Liver (tissue), 9 donors: Measurements from ENCODE around the gene SORBS2. TPM values are rescaled to one million over a fixed set of nuclear protein-coding genes. Genes with fewer than 3 reads are reported as not detected.
A peak's percentile ranks its signal among the peaks of the same experiment; 100 is the strongest.

Source experiments
- DNase-seq: peaks from one replicate; pipeline ENCODE4 v3.0.0-alpha.2; 2017; ENCODE audit warnings: low spot score
- H3K27ac ChIP-seq, 2 donors: one replicate each; pipeline ENCODE4 v1.7.0; 2013; ENCODE audit warnings: inconsistent platforms in 2 of 2, low read length in 2 of 2, control low read depth in 1 of 2, low read depth in 1 of 2, mild to moderate bottlenecking in 1 of 2
- H3K27me3 ChIP-seq, 4 donors: one replicate each; pipeline versions ENCODE4 v1.6.1 to v1.7.0; 2013; ENCODE audit warnings: low read length in 3 of 4, inconsistent platforms in 1 of 4, mild to moderate bottlenecking in 1 of 4, moderate library complexity in 1 of 4; ENCODE audit not compliant: control insufficient read depth in 4 of 4, insufficient read depth in 4 of 4
- H3K36me3 ChIP-seq, 4 donors: one replicate each; pipeline versions ENCODE4 v1.6.1 to v1.7.0; 2013; ENCODE audit warnings: low read length in 3 of 4, mild to moderate bottlenecking in 3 of 4, low read depth in 1 of 4, moderate library complexity in 1 of 4; ENCODE audit not compliant: control insufficient read depth in 4 of 4, insufficient read depth in 3 of 4
- H3K4me1 ChIP-seq, 4 donors: one replicate each; pipeline versions ENCODE4 v1.6.1 to v1.7.0; 2013; ENCODE audit warnings: low read length in 3 of 4, mild to moderate bottlenecking in 3 of 4, moderate library complexity in 1 of 4; ENCODE audit not compliant: control insufficient read depth in 4 of 4, insufficient read depth in 4 of 4
- H3K4me3 ChIP-seq, 3 donors: one replicate each; pipeline versions ENCODE4 v1.6.1 to v1.7.0; 2013; ENCODE audit warnings: low read length in 3 of 3, control low read depth in 1 of 3, low read depth in 1 of 3, mild to moderate bottlenecking in 1 of 3
- H3K9ac ChIP-seq, 2 donors: one replicate each; pipeline ENCODE4 v1.7.0; 2013; ENCODE audit warnings: low read length in 2 of 2, mild to moderate bottlenecking in 2 of 2, moderate library complexity in 2 of 2, control low read depth in 1 of 2, low read depth in 1 of 2
- H3K9me3 ChIP-seq, 4 donors: one replicate each; pipeline versions ENCODE4 v1.6.1 to v1.7.0; 2013; ENCODE audit warnings: low read length in 3 of 4; ENCODE audit not compliant: control insufficient read depth in 4 of 4
- CTCF ChIP-seq: fragments of 150-350 bp; IDR thresholded peaks from 2 replicates; pipeline ENCODE4 v1.5.1; 2017; ENCODE audit warnings: improper control_type of control experiment, low read depth, low read length; ENCODE audit not compliant: missing input control
- FOXA2 ChIP-seq: IDR thresholded peaks from 2 replicates; pipeline ENCODE4 v1.6.1; 2016; ENCODE audit warnings: antibody characterized with exemption
- GABPA ChIP-seq, 2 donors: IDR thresholded peaks in 1 of 2; conservative IDR thresholded peaks in 1 of 2; 2 replicates each; pipeline ENCODE4 v1.6.1; 2016; ENCODE audit warnings: antibody characterized with exemption in 2 of 2, mild to moderate bottlenecking in 1 of 2, moderate library complexity in 1 of 2
- HNF4A ChIP-seq, 2 donors: conservative IDR thresholded peaks; 2 replicates each; pipeline ENCODE4 v1.6.1; 2016; ENCODE audit warnings: antibody characterized with exemption in 2 of 2, mild to moderate bottlenecking in 2 of 2
- RAD21 ChIP-seq, 2 donors: IDR thresholded peaks; 2 replicates each; pipeline ENCODE4 v1.6.1; 2016; ENCODE audit warnings: antibody characterized with exemption in 2 of 2, mild to moderate bottlenecking in 2 of 2
- REST ChIP-seq: IDR thresholded peaks from 2 replicates; pipeline ENCODE4 v1.6.1; 2016; ENCODE audit warnings: antibody characterized with exemption, mild to moderate bottlenecking
- RXRA ChIP-seq, 2 donors: IDR thresholded peaks; 2 replicates each; pipeline ENCODE4 v1.6.1; 2017 to 2018; ENCODE audit warnings: antibody characterized with exemption in 2 of 2, mild to moderate bottlenecking in 1 of 2
- SP1 ChIP-seq: IDR thresholded peaks from 2 replicates; pipeline ENCODE4 v1.6.1; 2018; ENCODE audit warnings: antibody characterized with exemption, mild to moderate bottlenecking
- YY1 ChIP-seq: IDR thresholded peaks from 2 replicates; pipeline ENCODE4 v1.6.1; 2016; ENCODE audit warnings: antibody characterized with exemption, mild to moderate bottlenecking
- WGBS: extraction: QIAGEN DNeasy Blood & Tissue Kit; methylation state at CpG from one replicate; pipeline ENCODE4 v1.1.7; 2013; 5-methylcytosine and 5-hydroxymethylcytosine counted together
- polyA plus RNA-seq, 2 donors: library from polyadenylated mRNA; stranded (reverse) in 1 of 2; unstranded in 1 of 2; fragments of 200-250 nt in 1 of 2; fragments of >200 nt in 1 of 2; fragmentation: Nextera tagmentation in 1 of 2; extraction: Ambion mirVana in 1 of 2; gene quantifications; one replicate each; pipeline versions ENCODE4 v1.2.1 to v1.2.3, GENCODE V29; 2013 to 2015
- total RNA-seq, 2 donors: library from RNA; depleted of rRNA; stranded (reverse); fragments of >200 nt; gene quantifications; one replicate each; pipeline ENCODE4 v1.2.3, GENCODE V29; 2014
- TF ChIP-seq, protein P1 (sequence below): IDR thresholded peaks from 2 replicates; pipeline ENCODE4 v1.6.1; 2016; ENCODE audit warnings: antibody characterized with exemption
- donor health status: healthy.
- donor health status: healthy.
- donor health status: healthy.
- donor health status: healthy.
- donor health status: healthy.

SORBS2 gene
- total and polyA plus RNA-seq, 4 donors, result 23.3 to 136 (median 59.6) TPM

DNA sequence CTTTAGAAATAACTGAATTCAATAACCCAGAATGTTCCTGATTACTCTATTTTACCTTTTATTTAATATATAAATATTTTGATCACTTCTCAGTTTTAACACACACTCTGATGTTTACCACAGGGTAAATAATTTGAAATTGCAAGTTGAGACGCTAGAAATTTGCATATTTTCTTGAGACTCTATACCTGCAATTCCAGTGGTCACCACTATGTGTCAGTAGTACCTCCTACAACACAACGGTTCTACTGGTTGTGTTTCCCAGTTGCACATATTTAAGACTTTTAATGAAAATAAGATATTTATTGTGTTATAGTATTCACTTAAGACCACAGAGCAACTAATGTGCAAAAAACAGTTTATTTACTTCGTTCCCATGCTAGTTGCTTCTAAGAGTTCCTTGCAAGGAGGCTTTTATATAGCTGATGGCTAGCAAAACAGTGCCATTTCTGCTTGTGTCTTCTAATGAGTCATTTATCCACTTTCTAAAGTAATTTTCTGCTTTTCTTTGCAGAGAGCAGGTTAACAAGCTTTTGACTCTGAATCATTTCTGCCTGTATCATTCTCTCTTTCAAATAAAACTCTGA, 177.8 kb downstream of the SORBS2 start:
- no peaks in the 10 kb centered on the region for H3K4me1 ChIP-seq
- H3K4me3 ChIP-seq, result no peak overlapping the region
- no peaks in the 10 kb centered on the region for H3K27me3 ChIP-seq
- TF ChIP-seq FOXA2 (no peak), CTCF (peak; percentile 51), RAD21 (IDR thresholded peaks at IDR 0.05) (peak; percentile 48 to 57)
- no peak overlapping the region for H3K27ac ChIP-seq
- no peak overlapping the region for H3K9ac ChIP-seq
- 69% methylated on average over 3 of the region's 3 CpGs for WGBS
- no peaks in the 10 kb centered on the region for H3K9me3 ChIP-seq
- peaks cover 0 to 30% (median 15%) of the 10 kb centered on the region in 4 donors for H3K36me3 ChIP-seq
- no peak for DNase-seq

DNA sequence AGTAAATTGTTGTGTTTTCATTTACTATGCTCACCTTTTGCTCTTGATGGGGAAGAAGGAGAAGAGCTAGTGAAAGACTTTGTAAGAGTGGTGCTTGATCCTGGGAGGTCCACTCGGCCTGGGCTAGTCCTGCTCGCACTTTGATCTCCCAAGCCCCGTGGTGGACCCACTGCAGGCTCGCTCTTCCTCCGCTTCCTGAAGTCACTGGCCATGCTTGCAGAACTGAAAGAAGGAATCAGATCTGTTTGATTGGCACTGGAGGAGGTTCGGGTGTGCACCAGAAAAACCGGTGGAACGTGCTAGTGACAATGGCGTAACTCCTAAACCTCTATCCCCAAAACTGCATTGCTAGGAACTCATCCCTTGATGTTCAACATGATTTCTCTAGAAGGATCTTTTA, 185.2 kb downstream of the SORBS2 start:
- no peak overlapping the region for H3K4me3 ChIP-seq
- DNase-seq, result no peak
- H3K27ac ChIP-seq, result no peak overlapping the region
- peaks cover 0 to 2% (median 0%) of the 10 kb centered on the region in 4 donors for H3K4me1 ChIP-seq
- no peaks in the 10 kb centered on the region for H3K27me3 ChIP-seq
- H3K36me3 ChIP-seq, result peaks cover 5 to 47% (median 33%) of the 10 kb centered on the region in 4 donors
- no peak for TF ChIP-seq REST
- TF ChIP-seq SP1, result no peak
- TF ChIP-seq, protein P1, sequence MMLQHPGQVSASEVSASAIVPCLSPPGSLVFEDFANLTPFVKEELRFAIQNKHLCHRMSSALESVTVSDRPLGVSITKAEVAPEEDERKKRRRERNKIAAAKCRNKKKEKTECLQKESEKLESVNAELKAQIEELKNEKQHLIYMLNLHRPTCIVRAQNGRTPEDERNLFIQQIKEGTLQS, result no peak
- H3K9ac ChIP-seq, result no peak overlapping the region
- no peaks in the 10 kb centered on the region for H3K9me3 ChIP-seq
- 96% methylated on average over 9 of the region's 9 CpGs for WGBS

- Histone ChIP-seq H3K4me1 (peaks cover 0 to 2% (median 0%) of the 10 kb centered on the region in 4 donors), H3K27ac (no peak overlapping the region), H3K9me3 (no peaks in the 10 kb centered on the region), H3K4me3 (no peak overlapping the region), H3K9ac (no peak overlapping the region), H3K36me3 (peaks cover 5 to 53% (median 33%) of the 10 kb centered on the region in 4 donors), H3K27me3 (no peaks in the 10 kb centered on the region)
- WGBS, result 61% methylated on average over 2 of the region's 2 CpGs
- DNase-seq, result no peak
- TF ChIP-seq HNF4A (conservative IDR thresholded peaks at IDR 0.05) (no peak), CTCF (no peak), YY1 (no peak), GABPA (IDR thresholded peaks at IDR 0.05 in 1 of 2, conservative IDR thresholded peaks at IDR 0.05 in 1 of 2) (no peak), RXRA (IDR thresholded peaks at IDR 0.05) (peak; percentile 44 to 66)
- TF ChIP-seq, protein P1, result no peak
These were observed 186.5 kb downstream of the SORBS2 start for GRCh38 chr4:185625503-185625902.
